NT2/D1 (cell line): ENCODE data around the gene SCO1.
"Not testable (repeated sequence)": the region's sequence is repeated elsewhere in the genome, so short reads cannot be mapped to it uniquely, and the experiment has no call there.

Experiments
- DNase-seq: peaks from one replicate; pipeline ENCODE4 v3.0.0-alpha.2; 2011; ENCODE audit warnings: low read depth, low spot score
- H3K27me3 ChIP-seq: 2 replicates; pipeline ENCODE4 v1.6.0; 2011; ENCODE audit warnings: mild to moderate bottlenecking; ENCODE audit not compliant: insufficient read length, insufficient read depth
- H3K36me3 ChIP-seq: 2 replicates; pipeline ENCODE4 v1.6.1; 2011; ENCODE audit warnings: mild to moderate bottlenecking, low read length, mixed read lengths; ENCODE audit not compliant: insufficient read depth, insufficient read length
- H3K4me1 ChIP-seq: 2 replicates; pipeline ENCODE4 v1.5.1; 2011; ENCODE audit not compliant: insufficient read depth, insufficient read length
- H3K4me3 ChIP-seq: 2 replicates; pipeline ENCODE4 v1.5.1; 2011; ENCODE audit warnings: low read depth; ENCODE audit not compliant: insufficient read length
- H3K9ac ChIP-seq: 2 replicates; pipeline ENCODE4 v1.6.0; 2011; ENCODE audit warnings: low read depth; ENCODE audit not compliant: insufficient read length
- H3K9me3 ChIP-seq: 2 replicates; pipeline ENCODE4 v1.5.1; 2011; ENCODE audit warnings: mild to moderate bottlenecking, low read length; ENCODE audit not compliant: insufficient read depth
- SUZ12 ChIP-seq: IDR thresholded peaks from 2 replicates; pipeline ENCODE4 v1.6.1; 2011; ENCODE audit not compliant: insufficient read length, insufficient read depth; ENCODE audit errors: extremely low read depth
- YY1 ChIP-seq: IDR thresholded peaks from 2 replicates; pipeline ENCODE4 v1.6.1; 2011; ENCODE audit not compliant: insufficient read length, insufficient read depth
- ZNF274 ChIP-seq: IDR thresholded peaks from 2 replicates; pipeline ENCODE4 v1.6.1; 2011; ENCODE audit warnings: mild to moderate bottlenecking, low read depth, low read length

SCO1 gene

DNA sequence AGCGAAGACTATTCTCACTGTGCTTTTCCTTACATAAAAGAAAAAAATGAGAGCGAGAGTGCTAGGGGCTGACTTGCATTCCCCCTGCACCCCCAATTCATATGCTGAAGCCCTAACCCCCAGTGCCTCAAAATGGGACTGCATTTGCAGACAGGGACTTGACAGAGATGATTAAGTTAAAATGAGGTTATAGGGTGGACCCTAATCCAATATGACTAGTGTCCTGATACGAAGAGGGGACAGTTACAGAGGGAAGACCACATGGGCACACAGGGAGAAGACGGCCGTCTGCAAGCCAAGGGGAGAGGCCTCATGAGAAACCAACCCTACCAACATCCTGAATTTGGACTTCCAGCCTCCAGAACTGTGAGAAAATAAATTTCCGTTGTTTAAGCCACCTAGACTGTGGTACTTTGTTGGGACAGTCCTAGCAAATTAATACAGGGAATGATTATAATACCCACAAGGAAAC, 34.1 kb upstream of the SCO1 start:
- DNase-seq = no peak
- Histone ChIP-seq H3K9ac (peak overlapping the region; percentile 56), H3K4me1 (peaks cover 2% of the 10 kb centered on the region), H3K27me3 (peaks cover 7% of the 10 kb centered on the region), H3K9me3 (no peaks in the 10 kb centered on the region), H3K4me3 (peak overlapping the region; percentile 24), H3K36me3 (no peaks in the 10 kb centered on the region)
- TF ChIP-seq ZNF274 (no peak), SUZ12 (no peak), YY1 (no peak)

DNA sequence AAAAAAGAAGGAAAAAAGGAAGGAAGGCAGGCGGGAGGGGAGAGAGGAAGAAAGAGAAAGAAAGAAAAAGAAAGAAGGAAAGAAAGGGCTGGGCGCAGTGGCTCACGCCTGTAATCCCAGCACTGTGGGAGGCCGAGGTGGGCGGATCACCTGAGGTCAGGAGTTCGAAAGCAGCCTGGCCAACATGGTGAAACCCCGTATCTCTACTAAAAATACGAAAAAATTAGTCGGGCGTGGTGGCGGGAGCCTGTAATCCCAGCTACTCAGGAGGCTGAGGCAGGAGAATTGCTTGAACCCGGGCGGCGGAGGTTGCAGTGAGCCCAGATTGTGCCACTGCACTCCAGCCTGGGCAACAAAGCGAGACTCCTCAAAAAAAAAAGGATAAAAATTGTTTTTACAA, 32.9 kb upstream of the SCO1 start:
- H3K4me3 ChIP-seq = peak overlapping the region; percentile 62
- not testable (repeated sequence) for H3K27me3 ChIP-seq

DNA sequence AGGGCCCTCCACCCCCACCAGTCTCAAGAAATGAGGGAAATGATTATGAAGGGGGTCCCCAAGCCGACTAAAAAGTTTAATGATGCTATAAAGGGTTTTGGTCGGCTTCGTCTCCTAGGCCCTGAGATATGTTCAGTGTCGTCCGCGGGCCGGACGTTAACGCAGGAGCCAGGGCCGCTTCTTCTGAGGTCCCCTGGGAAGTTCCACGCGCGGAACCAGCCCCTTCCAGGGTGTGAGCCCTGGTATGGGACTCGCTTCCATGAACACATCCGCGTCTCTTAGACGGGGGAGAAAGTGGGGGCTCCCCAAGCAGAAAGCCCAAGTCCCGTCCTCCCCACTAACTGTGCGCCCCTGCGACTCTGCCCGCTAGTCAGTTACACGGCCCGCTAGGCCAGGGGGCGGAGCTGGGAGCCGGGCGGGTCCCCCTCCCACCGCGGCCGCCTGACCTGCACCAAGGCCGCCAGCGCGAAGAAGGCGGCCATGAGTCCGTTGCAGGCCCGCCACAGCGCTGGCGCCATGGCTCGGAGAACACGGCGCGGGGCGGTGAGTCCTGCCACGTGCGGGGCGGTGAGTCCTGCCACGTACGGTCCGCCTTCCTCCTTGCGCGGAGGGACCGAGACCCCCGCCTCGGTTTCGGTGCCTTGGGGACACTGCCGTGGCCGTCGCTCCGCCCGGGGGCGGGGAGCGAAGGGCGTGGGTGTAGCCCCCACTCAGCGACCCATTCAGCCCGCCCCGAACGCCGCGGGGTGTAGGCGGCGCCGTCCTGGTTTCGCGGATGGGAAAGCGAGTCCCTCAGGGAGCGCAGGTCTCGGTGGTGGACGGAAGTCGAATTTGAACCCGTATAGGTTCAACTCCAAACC, 32.2 kb upstream of the SCO1 start, which contains the start of gene TMEM220:
TMEM220 (minus strand) TSS at position 690 of the 860 bp plus-strand sequence; CDS start at position 518, 172 bp downstream.
- Histone ChIP-seq H3K4me1 (peaks cover 2% of the 10 kb centered on the region), H3K27me3 (peaks cover 7% of the 10 kb centered on the region), H3K36me3 (peaks cover 7% of the 10 kb centered on the region), H3K9me3 (no peaks in the 10 kb centered on the region), H3K4me3 (peak within 1 kb of the TSS; percentile 62), H3K9ac (peak within 1 kb of the TSS; percentile 74)
- no peak for TF ChIP-seq YY1
- no peak for TF ChIP-seq ZNF274
- TF ChIP-seq SUZ12 = no peak
- DNase-seq = peak; percentile 57

More for the DNA sequence above, 32.9 kb upstream of the SCO1 start:
- H3K9ac ChIP-seq, DNase-seq, H3K9me3 ChIP-seq, H3K36me3 ChIP-seq, H3K4me1 ChIP-seq: not testable (repeated sequence)

DNA sequence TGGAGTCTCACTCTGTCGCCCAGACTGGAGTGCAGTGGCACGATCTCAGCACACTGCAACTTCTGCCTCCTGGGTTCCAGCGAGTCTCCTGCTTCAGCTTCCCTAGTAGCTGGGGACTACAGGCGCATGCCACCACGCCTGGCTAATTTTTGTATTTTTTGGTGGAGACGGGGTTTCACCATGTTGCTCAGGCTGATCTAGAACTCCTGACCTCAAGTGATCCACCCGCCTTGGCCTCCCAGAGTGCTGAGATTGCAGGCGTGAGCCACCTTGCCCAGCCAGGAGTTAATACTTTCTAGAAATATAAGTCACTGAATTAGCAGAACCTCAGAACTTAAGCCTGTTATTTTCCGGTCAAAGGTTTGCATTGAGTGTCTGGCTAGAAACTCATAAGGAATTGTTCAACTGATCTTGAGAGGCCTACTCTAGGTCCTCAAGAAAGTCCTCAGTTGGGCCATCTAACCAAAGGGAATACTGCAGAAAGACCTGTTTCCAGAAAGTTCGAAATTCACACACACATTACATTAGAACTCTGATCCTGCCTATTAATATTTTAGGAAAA, 31.1 kb upstream of the SCO1 start:
- Histone ChIP-seq H3K9ac (no peak overlapping the region), H3K27me3 (peaks cover 7% of the 10 kb centered on the region), H3K36me3 (peaks cover 13% of the 10 kb centered on the region), H3K4me3 (no peak overlapping the region), H3K4me1 (peaks cover 2% of the 10 kb centered on the region), H3K9me3 (no peaks in the 10 kb centered on the region)
- DNase-seq = no peak
- TF ChIP-seq YY1 = no peak
- TF ChIP-seq SUZ12 = no peak

- TF ChIP-seq YY1 (no peak), SUZ12 (no peak), ZNF274 (no peak)
- DNase-seq = no peak
- H3K9me3 ChIP-seq = no peaks in the 10 kb centered on the region
- peaks cover 7% of the 10 kb centered on the region for H3K27me3 ChIP-seq
- H3K9ac ChIP-seq = no peak overlapping the region
- no peak overlapping the region for H3K4me3 ChIP-seq
- H3K4me1 ChIP-seq = peaks cover 2% of the 10 kb centered on the region
- peaks cover 16% of the 10 kb centered on the region for H3K36me3 ChIP-seq
These were observed 29.9 kb upstream of the SCO1 start for GRCh38 chr17:10727192-10727591.

DNA sequence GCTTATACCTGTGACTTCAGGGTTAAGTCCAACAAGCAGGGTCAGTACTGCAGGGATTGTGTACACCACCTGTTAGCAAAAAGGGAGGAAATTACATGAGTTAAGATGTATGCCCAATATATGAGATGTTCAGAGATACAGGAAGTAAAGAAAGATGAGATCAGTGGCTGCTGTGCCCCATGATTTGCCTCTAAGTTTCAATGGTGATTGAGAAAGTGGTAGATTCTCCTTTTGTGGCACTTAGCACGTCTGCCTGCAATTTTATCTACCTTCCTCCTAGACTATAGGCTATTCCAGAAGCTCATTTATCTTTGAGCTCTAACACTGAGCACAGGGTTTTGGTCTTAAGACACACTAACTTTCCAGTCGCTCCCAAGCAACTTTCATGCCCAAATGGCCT, 28.9 kb upstream of the SCO1 start:
- Histone ChIP-seq H3K9me3 (no peaks in the 10 kb centered on the region), H3K4me3 (no peak overlapping the region), H3K9ac (no peak overlapping the region), H3K36me3 (peaks cover 16% of the 10 kb centered on the region), H3K27me3 (peaks cover 7% of the 10 kb centered on the region), H3K4me1 (no peaks in the 10 kb centered on the region)
- TF ChIP-seq YY1 (no peak), SUZ12 (no peak), ZNF274 (no peak)
- DNase-seq = no peak

GRCh38 chr17:10725262-10725661, 27.9 kb upstream of the SCO1 start:
- Histone ChIP-seq H3K4me3 (no peak overlapping the region), H3K36me3 (peaks cover 16% of the 10 kb centered on the region), H3K4me1 (no peaks in the 10 kb centered on the region), H3K9ac (no peak overlapping the region), H3K9me3 (no peaks in the 10 kb centered on the region), H3K27me3 (peaks cover 7% of the 10 kb centered on the region)
- DNase-seq = no peak
- no peak for TF ChIP-seq SUZ12
- no peak for TF ChIP-seq YY1
- no peak for TF ChIP-seq ZNF274
